ENCODE data around the gene MPP1. TPM values are rescaled to one million over a fixed set of nuclear protein-coding genes. Genes with fewer than 3 reads are reported as not detected.
"Not testable (repeated sequence)": the region's sequence is repeated elsewhere in the genome, so short reads cannot be mapped to it uniquely, and the experiment has no call there.

The MPP1 gene
- total RNA-seq, 1 donor from 2014 or later, result 65.3 TPM

DNA sequence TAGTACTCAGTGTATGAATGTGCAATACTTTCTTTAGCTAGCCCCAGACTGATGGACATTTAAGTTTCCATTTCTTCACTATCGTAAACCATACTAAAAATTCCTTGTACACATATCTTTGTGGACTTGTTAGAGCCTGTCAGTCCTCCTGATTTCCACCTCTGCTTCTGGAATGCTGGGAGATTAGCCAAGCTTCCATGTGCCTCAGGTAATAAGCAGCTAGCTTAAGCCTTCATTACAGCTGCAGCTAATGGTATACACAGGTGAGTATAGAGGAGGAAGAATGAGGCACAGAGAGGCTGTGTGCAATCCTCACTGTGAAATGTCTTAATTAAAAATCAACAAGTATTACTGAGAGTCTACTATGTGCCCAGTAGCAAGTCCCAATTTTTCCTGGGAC is 19.4 kb upstream of the MPP1 start:
- Histone ChIP-seq H3K27me3 (no peaks in the 10 kb centered on the region), H3K27ac (no peak overlapping the region), H3K36me3 (no peaks in the 10 kb centered on the region), H3K4me1 (no peaks in the 10 kb centered on the region), H3K9me3 (no peaks in the 10 kb centered on the region), H3K4me3 (no peak overlapping the region)
- no peak for DNase-seq (ENCODE audit: low spot score in 2 of 2)
- intact Hi-C loops (cut with DNase I), result no loop called here
- TF ChIP-seq, protein P1, sequence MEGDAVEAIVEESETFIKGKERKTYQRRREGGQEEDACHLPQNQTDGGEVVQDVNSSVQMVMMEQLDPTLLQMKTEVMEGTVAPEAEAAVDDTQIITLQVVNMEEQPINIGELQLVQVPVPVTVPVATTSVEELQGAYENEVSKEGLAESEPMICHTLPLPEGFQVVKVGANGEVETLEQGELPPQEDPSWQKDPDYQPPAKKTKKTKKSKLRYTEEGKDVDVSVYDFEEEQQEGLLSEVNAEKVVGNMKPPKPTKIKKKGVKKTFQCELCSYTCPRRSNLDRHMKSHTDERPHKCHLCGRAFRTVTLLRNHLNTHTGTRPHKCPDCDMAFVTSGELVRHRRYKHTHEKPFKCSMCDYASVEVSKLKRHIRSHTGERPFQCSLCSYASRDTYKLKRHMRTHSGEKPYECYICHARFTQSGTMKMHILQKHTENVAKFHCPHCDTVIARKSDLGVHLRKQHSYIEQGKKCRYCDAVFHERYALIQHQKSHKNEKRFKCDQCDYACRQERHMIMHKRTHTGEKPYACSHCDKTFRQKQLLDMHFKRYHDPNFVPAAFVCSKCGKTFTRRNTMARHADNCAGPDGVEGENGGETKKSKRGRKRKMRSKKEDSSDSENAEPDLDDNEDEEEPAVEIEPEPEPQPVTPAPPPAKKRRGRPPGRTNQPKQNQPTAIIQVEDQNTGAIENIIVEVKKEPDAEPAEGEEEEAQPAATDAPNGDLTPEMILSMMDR (IDR thresholded peaks at IDR 0.05), result no peak

GRCh38 chrX:154822029-154822428 is 16.7 kb upstream of the MPP1 start:
- intact Hi-C loops (cut with DNase I), result no loop called here
- no peaks in the 10 kb centered on the region for H3K9me3 ChIP-seq
- DNase-seq (ENCODE audit: low spot score in 2 of 2), result no peak
- H3K36me3 ChIP-seq, result no peaks in the 10 kb centered on the region
- H3K27ac ChIP-seq, result no peak overlapping the region
- no peaks in the 10 kb centered on the region for H3K27me3 ChIP-seq
- no peak overlapping the region for H3K4me3 ChIP-seq
- no peaks in the 10 kb centered on the region for H3K4me1 ChIP-seq
- TF ChIP-seq, protein P1 (IDR thresholded peaks at IDR 0.05), result no peak

GRCh38 chrX:154821523-154821922 is 16.2 kb upstream of the MPP1 start:
- TF ChIP-seq, protein P1 (IDR thresholded peaks at IDR 0.05), result no peak
- H3K4me1 ChIP-seq, result no peaks in the 10 kb centered on the region
- H3K4me3 ChIP-seq, result no peak overlapping the region
- H3K9me3 ChIP-seq, result no peaks in the 10 kb centered on the region
- no peaks in the 10 kb centered on the region for H3K27me3 ChIP-seq
- DNase-seq (ENCODE audit: low spot score in 2 of 2), result no peak
- no peaks in the 10 kb centered on the region for H3K36me3 ChIP-seq
- intact Hi-C loops (cut with DNase I), result no loop called here
- no peak overlapping the region for H3K27ac ChIP-seq

DNA sequence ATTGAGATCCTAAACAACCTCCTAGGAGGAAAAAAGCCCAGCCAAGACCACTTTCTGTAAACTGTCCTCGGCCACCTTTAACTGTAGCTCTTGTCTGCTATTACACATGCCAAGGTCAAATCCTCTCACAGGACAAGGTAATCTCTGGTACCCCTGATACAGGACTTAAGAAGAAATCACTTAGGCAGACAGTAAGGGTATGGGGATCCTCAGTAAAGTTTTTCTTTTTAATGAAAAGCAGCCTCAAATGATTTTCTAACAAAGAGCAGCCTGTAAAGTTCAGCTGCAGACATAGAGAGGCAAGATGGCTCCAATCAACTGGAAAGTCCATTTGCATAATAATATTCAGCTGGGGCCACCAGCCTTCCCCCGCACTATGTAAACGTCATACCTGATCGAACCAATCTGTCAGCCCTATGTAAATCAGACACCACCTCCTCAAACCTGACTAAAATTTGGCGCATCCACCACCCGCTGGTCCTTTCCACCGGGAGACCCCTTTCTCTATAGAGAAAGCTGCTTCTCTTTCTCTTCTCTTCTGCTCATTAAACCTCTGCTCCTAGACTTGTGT is 14.6 kb upstream of the MPP1 start:
- H3K27ac ChIP-seq, result no peak overlapping the region
- intact Hi-C loops (cut with DNase I), result no loop called here

DNA sequence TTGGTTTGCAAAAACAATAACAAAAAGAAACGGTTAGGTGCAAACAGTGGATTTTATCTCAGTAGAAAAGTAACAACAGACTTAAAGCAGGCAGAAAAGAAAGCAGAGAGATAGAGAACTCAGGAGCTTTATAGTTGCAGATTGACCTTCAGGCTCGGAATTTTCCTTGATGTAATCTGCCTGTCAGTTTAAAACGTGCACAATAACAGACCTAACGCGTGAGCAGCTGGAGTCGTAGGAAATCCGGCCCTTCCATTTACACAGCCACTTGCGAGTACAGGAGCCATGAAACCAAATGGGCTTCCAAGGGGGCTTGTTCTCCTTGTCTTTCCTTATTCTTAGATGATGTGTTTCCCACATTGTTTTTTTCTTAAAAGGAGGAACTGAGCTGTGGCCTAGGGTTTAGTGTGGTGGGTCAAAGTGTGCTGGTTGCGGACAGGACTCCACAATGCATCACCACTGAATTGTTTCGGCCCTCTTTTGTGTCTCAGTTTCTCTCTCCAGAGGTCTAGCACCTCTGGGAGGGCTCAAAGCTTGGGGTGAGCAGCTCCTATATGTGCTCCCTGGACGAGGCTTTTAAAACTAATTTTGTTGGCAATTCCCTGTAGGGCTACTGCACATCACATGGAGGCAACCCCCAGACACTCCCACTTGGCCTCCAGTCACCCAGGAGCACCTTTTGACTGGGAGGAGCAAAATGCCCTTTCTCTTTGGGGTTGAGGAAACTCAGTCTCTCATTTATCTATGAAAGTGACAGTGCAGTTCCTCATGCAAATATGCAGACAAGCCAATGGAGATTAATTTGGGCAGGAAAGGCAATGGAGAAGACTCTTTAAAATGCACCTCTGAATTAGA is 13.9 kb upstream of the MPP1 start:
- no peak for DNase-seq (ENCODE audit: low spot score in 2 of 2)
- TF ChIP-seq, protein P1 (IDR thresholded peaks at IDR 0.05), result no peak
- Histone ChIP-seq H3K9me3 (no peaks in the 10 kb centered on the region), H3K4me3 (no peak overlapping the region), H3K27ac (no peak overlapping the region), H3K4me1 (no peaks in the 10 kb centered on the region), H3K27me3 (no peaks in the 10 kb centered on the region), H3K36me3 (no peaks in the 10 kb centered on the region)
- intact Hi-C loops (cut with DNase I), result no loop called here

More for the DNA sequence above, 14.6 kb upstream of the MPP1 start:
- Histone ChIP-seq H3K4me1 (no peaks in the 10 kb centered on the region), H3K4me3 (no peak overlapping the region), H3K27me3 (no peaks in the 10 kb centered on the region), H3K9me3 (no peaks in the 10 kb centered on the region), H3K36me3 (no peaks in the 10 kb centered on the region)
- TF ChIP-seq, protein P1 (IDR thresholded peaks at IDR 0.05), result no peak
- DNase-seq (ENCODE audit: low spot score in 2 of 2), result no peak

- DNase-seq (ENCODE audit: low spot score in 2 of 2); H3K36me3 ChIP-seq; H3K4me3 ChIP-seq; intact Hi-C loops (cut with DNase I); H3K27me3 ChIP-seq; H3K27ac ChIP-seq; H3K9me3 ChIP-seq; H3K4me1 ChIP-seq: not testable (repeated sequence)
These were observed 11.8 kb upstream of the MPP1 start for GRCh38 chrX:154817048-154817618.

- H3K27me3 ChIP-seq; H3K4me3 ChIP-seq; DNase-seq (ENCODE audit: low spot score in 2 of 2); intact Hi-C loops (cut with DNase I); H3K36me3 ChIP-seq; H3K4me1 ChIP-seq; H3K27ac ChIP-seq; H3K9me3 ChIP-seq: not testable (repeated sequence)
These were observed 11.1 kb upstream of the MPP1 start for GRCh38 chrX:154816326-154816898.
